DOHH2 (cell line): ENCODE measurements around the gene SMC1A.

ENCODE experiments used
- EZH2phosphoT487 ChIP-seq: fragments of 200-600 bp; sonication (generic); IDR thresholded peaks from 2 replicates; pipeline ENCODE4 v1.6.1; 2017; ENCODE audit warnings: borderline replicate concordance, mild to moderate bottlenecking, antibody characterized with exemption, low read length, moderate library complexity, mixed read lengths
- TF ChIP-seq, protein P1 (sequence below): fragments of 200-600 bp; sonication (generic); IDR thresholded peaks from one replicate; pipeline ENCODE4 v1.5.1; 2014; ENCODE audit warnings: antibody characterized with exemption, mild to moderate bottlenecking, low read depth, low read length; ENCODE audit not compliant: poor library complexity, severe bottlenecking

DNA sequence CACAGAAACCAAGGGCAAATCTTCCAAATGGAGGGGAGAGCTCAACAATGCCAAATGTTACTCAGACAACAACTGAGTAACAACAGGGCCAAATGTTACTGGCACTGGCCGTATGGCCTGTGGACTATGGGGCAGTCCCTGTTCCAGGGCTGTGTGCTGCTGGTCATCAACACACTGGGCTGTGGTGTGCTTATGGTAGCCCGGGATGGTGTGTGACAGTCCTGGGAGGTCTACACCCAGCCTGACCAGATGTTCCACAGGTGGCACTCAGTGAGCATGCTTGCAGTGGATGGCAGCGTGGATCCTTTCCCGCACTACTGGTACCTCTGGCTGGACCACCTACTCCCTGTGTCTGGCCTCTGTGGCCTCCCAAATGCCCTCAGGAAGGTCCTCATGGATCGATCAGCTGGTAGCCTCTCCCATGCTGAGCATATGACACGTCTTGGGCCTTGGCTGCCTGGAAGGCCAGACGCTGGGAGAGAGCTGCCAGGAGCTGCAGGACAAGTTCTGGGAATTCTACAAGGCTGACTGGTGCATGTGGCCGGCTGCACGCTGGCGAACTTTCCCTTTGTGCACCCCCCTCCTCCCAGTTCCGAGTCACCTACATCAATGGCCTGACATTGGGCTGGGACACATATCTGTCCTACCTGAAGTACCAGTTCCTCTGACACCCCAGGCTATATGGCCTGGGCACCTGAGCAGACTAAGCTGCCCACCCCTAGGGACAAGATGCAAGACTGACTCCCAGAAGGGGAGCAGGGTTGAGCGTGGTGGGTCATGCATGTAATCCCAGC, 81.4 kb downstream of the SMC1A start:
- TF ChIP-seq, protein P1, sequence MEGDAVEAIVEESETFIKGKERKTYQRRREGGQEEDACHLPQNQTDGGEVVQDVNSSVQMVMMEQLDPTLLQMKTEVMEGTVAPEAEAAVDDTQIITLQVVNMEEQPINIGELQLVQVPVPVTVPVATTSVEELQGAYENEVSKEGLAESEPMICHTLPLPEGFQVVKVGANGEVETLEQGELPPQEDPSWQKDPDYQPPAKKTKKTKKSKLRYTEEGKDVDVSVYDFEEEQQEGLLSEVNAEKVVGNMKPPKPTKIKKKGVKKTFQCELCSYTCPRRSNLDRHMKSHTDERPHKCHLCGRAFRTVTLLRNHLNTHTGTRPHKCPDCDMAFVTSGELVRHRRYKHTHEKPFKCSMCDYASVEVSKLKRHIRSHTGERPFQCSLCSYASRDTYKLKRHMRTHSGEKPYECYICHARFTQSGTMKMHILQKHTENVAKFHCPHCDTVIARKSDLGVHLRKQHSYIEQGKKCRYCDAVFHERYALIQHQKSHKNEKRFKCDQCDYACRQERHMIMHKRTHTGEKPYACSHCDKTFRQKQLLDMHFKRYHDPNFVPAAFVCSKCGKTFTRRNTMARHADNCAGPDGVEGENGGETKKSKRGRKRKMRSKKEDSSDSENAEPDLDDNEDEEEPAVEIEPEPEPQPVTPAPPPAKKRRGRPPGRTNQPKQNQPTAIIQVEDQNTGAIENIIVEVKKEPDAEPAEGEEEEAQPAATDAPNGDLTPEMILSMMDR = no peak
- no peak for TF ChIP-seq EZH2phosphoT487
